ENCODE measurements around the gene TM6SF1.
A peak's percentile ranks its signal among the peaks of the same experiment; 100 is the strongest.

TM6SF1 gene

DNA sequence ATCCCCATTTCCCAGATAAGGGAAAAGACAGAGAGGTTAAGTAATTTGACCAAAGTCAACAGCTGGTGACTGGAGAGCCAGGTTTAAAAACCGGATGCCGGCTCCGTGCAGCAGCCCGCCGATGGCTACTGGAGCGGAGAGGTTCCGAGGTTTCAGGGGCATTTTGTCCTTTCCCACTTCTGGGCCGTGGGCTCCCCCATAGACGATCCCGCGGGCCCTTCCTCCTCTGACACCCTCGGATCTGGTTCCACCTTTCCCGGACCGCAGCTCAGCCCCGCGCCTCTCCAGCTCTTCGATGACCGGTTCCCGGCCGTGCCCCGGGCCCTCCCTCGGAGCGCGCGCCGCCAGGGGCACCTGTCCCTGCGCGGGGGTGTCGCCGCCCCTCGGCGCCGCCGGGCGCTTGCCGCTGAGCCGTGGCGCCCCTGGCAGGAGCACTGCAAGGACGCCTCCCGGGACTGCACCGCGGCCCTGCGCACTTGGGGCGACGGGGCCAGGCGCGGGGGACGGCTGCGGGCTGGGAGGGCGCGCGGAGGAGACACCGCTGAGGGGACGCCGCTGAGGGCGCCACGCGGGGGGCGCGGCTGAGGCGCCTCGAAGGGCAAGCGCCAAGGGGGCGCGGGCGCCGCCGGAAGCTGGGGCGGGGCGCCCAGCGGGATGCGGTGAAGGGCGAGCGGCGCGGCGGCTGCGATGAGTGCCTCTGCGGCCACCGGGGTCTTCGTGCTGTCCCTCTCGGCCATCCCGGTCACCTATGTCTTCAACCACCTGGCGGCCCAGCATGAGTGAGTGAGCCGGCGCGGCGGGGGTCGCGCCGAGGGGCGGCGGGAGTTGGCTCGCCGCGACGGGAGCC, at the start of gene TM6SF1:
TM6SF1 (plus strand) TSS at position 652 of the 847 bp plus-strand sequence; CDS start at position 688, 36 bp downstream.
- Histone ChIP-seq H3K27me3 (replicated peaks; ENCODE audit: control insufficient read depth, insufficient read depth, low read length) (no peaks in the 10 kb centered on the region), H3K36me3 (ENCODE audit: control insufficient read depth, insufficient read depth, low read length) (no peaks in the 10 kb centered on the region), H3K4me3 (replicated peaks; ENCODE audit: low read depth, low read length) (peak within 1 kb of the TSS; percentile 62)
- peak; percentile 52 for DNase-seq (ENCODE audit: extremely low read depth, insufficient read length)
- TF ChIP-seq, protein P1, sequence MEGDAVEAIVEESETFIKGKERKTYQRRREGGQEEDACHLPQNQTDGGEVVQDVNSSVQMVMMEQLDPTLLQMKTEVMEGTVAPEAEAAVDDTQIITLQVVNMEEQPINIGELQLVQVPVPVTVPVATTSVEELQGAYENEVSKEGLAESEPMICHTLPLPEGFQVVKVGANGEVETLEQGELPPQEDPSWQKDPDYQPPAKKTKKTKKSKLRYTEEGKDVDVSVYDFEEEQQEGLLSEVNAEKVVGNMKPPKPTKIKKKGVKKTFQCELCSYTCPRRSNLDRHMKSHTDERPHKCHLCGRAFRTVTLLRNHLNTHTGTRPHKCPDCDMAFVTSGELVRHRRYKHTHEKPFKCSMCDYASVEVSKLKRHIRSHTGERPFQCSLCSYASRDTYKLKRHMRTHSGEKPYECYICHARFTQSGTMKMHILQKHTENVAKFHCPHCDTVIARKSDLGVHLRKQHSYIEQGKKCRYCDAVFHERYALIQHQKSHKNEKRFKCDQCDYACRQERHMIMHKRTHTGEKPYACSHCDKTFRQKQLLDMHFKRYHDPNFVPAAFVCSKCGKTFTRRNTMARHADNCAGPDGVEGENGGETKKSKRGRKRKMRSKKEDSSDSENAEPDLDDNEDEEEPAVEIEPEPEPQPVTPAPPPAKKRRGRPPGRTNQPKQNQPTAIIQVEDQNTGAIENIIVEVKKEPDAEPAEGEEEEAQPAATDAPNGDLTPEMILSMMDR (IDR thresholded peaks at IDR 0.05; ENCODE audit: insufficient read depth, low read length, poor library complexity, severe bottlenecking), result no peak

DNA sequence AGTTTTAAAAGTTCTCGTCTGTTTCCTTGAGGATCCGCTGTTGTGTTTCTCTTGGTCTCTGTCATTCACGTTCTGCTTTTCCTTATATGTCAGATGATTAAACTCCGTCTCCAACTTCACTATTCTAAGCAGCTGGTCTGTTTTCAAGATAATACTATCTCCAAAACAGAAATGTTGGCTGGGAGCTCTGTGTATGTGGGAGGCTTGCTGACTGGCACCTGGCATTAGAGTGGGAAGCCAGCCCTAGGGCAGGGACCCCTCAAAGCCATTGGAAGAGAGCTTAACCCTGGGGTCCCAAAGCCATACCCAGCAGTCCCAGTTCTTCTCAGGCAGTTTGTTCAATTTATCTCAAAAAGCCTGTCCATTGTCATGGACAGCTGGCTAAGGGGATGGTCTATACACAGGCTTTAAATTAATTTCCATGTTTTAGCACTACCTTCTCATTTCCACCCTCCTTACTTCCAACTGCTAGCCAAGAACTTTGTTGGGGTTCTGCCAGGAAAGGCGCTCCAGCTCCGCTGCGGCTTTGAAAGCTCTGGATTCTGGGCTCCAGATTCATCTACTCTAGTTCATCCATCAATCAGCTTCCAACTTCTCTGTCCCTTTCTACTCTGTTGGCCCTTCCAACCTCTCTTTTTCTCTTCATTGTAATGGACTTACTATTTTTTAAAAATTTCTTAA, 49.6 kb upstream of the TM6SF1 start:
- H3K27me3 ChIP-seq (replicated peaks; ENCODE audit: control insufficient read depth, insufficient read depth, low read length), result no peaks in the 10 kb centered on the region
- TF ChIP-seq, protein P1 (IDR thresholded peaks at IDR 0.05; ENCODE audit: insufficient read depth, low read length, poor library complexity, severe bottlenecking), result no peak
- peaks cover 8% of the 10 kb centered on the region for H3K36me3 ChIP-seq (ENCODE audit: control insufficient read depth, insufficient read depth, low read length)
- DNase-seq (ENCODE audit: extremely low read depth, insufficient read length), result no peak
- H3K4me3 ChIP-seq (replicated peaks; ENCODE audit: low read depth, low read length), result no peak overlapping the region

DNA sequence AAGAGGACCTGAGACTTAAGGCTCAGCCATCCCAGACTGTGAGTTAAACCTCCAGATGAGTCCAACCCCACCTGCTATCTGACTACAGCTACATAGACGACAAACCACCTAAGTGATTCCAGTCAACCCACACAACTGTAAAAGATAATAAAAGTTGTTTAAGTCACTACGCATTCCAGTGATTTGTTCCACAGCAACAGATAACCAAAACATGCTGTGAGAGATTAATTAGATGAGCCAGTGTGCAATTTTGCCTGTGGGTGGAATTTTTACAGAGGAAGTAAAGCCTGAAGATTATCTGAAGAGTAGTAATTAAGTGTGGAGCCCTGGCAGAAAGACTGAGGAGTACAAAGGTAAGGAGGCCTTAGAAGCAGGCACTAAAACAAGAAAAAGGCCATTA, 45.8 kb upstream of the TM6SF1 start:
- no peaks in the 10 kb centered on the region for H3K27me3 ChIP-seq (replicated peaks; ENCODE audit: control insufficient read depth, insufficient read depth, low read length)
- H3K4me3 ChIP-seq (replicated peaks; ENCODE audit: low read depth, low read length), result no peak overlapping the region
- TF ChIP-seq, protein P1 (IDR thresholded peaks at IDR 0.05; ENCODE audit: insufficient read depth, low read length, poor library complexity, severe bottlenecking), result no peak
- no peak for DNase-seq (ENCODE audit: extremely low read depth, insufficient read length)
- H3K36me3 ChIP-seq (ENCODE audit: control insufficient read depth, insufficient read depth, low read length), result peaks cover 7% of the 10 kb centered on the region

DNA sequence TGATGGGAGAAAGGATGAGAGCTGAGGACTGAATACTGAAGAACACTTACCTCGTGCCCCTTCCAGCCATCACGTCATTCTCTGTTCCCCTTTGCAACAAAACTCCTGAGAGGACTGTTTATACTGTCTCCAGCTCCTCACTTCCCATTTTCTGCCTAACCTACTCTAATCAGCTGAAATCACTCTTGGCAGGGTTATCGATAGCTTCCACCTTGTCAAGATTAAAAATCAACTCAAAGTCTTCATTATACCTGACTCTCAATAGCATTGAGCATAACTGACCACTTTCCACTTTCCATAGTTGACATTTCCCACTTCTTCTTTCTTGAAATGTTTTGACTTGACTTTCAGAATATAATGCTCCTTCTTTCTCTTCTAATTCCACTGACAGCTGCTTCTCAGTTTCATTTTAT, 44.7 kb upstream of the TM6SF1 start:
- TF ChIP-seq, protein P1 (IDR thresholded peaks at IDR 0.05; ENCODE audit: insufficient read depth, low read length, poor library complexity, severe bottlenecking), result no peak
- DNase-seq (ENCODE audit: extremely low read depth, insufficient read length), result no peak
- Histone ChIP-seq H3K36me3 (ENCODE audit: control insufficient read depth, insufficient read depth, low read length) (peaks cover 7% of the 10 kb centered on the region; the same call in 1 of the 2 replicates), H3K27me3 (replicated peaks; ENCODE audit: control insufficient read depth, insufficient read depth, low read length) (no peaks in the 10 kb centered on the region), H3K4me3 (replicated peaks; ENCODE audit: low read depth, low read length) (peak overlapping the region; percentile 37)

DNA sequence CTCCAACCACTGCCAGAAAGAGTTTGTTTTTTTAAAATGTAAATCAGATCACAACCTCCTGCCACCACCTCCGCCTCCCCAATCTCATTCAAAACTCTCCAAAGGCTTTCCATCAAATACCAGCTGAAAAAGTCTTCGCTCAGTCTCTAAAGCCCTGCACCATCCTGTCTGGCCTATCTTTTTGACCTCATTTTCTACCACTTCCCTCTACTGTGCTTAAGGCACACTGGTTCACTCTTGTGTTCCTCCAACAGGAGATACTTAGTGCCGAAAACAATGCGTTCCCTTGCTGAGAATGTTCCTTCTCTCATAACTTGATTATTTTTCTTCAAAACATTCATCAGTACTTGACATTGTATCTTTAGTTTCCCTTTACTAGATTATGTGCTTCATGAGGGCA, 43.9 kb upstream of the TM6SF1 start:
- no peak for DNase-seq (ENCODE audit: extremely low read depth, insufficient read length)
- Histone ChIP-seq H3K27me3 (replicated peaks; ENCODE audit: control insufficient read depth, insufficient read depth, low read length) (no peaks in the 10 kb centered on the region), H3K4me3 (replicated peaks; ENCODE audit: low read depth, low read length) (peak overlapping the region; percentile 37), H3K36me3 (ENCODE audit: control insufficient read depth, insufficient read depth, low read length) (peaks cover 7% of the 10 kb centered on the region; the same call in 1 of the 2 replicates)
- TF ChIP-seq, protein P1 (IDR thresholded peaks at IDR 0.05; ENCODE audit: insufficient read depth, low read length, poor library complexity, severe bottlenecking), result no peak
